ENCODE results near the gene KLHL42.

Gene KLHL42

GRCh38 chr12:27779416-27779919 is 565 bp upstream of the KLHL42 start:
- Histone ChIP-seq H3K4me1 (peaks cover 31% of the 10 kb centered on the region), H3K9me3 (peaks cover 5% of the 10 kb centered on the region; the same call in 1 of the 2 replicates), H3K4me3 (peak overlapping the region; percentile 79), H3K27ac (peak overlapping the region; percentile 95), H3K4me2 (peak overlapping the region; percentile 94), H3K36me3 (peaks cover 15% of the 10 kb centered on the region), H4K20me1 (no peaks in the 10 kb centered on the region), H3K27me3 (no peaks in the 10 kb centered on the region), H3K9ac (peak overlapping the region; percentile 93)
- TF ChIP-seq Cebpa-rat (IDR thresholded peaks at IDR 0.05) = no peak

GRCh38 chr12:27780612-27781408 is 777 bp downstream of the KLHL42 start:
- H3K9ac ChIP-seq = peak overlapping the region; percentile 93
- H3K4me2 ChIP-seq = peak overlapping the region; percentile 94
- H3K27ac ChIP-seq = peak overlapping the region; percentile 95
- H3K4me1 ChIP-seq = peaks cover 31% of the 10 kb centered on the region
- H3K4me3 ChIP-seq = peak overlapping the region; percentile 79
- no peaks in the 10 kb centered on the region for H3K27me3 ChIP-seq
- peaks cover 26% of the 10 kb centered on the region for H3K36me3 ChIP-seq
- no peak for TF ChIP-seq Cebpa-rat (IDR thresholded peaks at IDR 0.05)
- H4K20me1 ChIP-seq = no peaks in the 10 kb centered on the region
- H3K9me3 ChIP-seq = peaks cover 5% of the 10 kb centered on the region; the same call in 1 of the 2 replicates

GRCh38 chr12:27781680-27782079 is 1.6 kb downstream of the KLHL42 start:
- H3K27ac ChIP-seq = no peak overlapping the region
- peak overlapping the region; percentile 79 for H3K4me3 ChIP-seq
- TF ChIP-seq Cebpa-rat (IDR thresholded peaks at IDR 0.05) = no peak
- peak overlapping the region; percentile 94 for H3K4me2 ChIP-seq
- H3K4me1 ChIP-seq = peaks cover 31% of the 10 kb centered on the region
- H3K27me3 ChIP-seq = no peaks in the 10 kb centered on the region
- H3K9ac ChIP-seq = no peak overlapping the region
- peaks cover 26% of the 10 kb centered on the region for H3K36me3 ChIP-seq
- H4K20me1 ChIP-seq = no peaks in the 10 kb centered on the region
- H3K9me3 ChIP-seq = peaks cover 5% of the 10 kb centered on the region; the same call in 1 of the 2 replicates

- Histone ChIP-seq H3K4me2 (peak overlapping the region; percentile 94), H4K20me1 (peaks cover 1% of the 10 kb centered on the region; the same call in 1 of the 2 replicates), H3K4me1 (peaks cover 31% of the 10 kb centered on the region), H3K9ac (no peak overlapping the region), H3K4me3 (no peak overlapping the region), H3K27me3 (no peaks in the 10 kb centered on the region), H3K36me3 (peaks cover 33% of the 10 kb centered on the region), H3K9me3 (peaks cover 5% of the 10 kb centered on the region; the same call in 1 of the 2 replicates), H3K27ac (no peak overlapping the region)
- TF ChIP-seq Cebpa-rat (IDR thresholded peaks at IDR 0.05) = no peak
These were observed 2.4 kb downstream of the KLHL42 start for GRCh38 chr12:27782481-27782880.

- H4K20me1 ChIP-seq = peaks cover 33% of the 10 kb centered on the region; the same call in 1 of the 2 replicates
- peaks cover 62% of the 10 kb centered on the region for H3K36me3 ChIP-seq
- peaks cover 17% of the 10 kb centered on the region for H3K4me1 ChIP-seq
- TF ChIP-seq Cebpa-rat (IDR thresholded peaks at IDR 0.05) = no peak
- H3K4me3 ChIP-seq = no peak overlapping the region
- no peak overlapping the region for H3K27ac ChIP-seq
- H3K9ac ChIP-seq = no peak overlapping the region
- no peak overlapping the region for H3K4me2 ChIP-seq
- no peaks in the 10 kb centered on the region for H3K27me3 ChIP-seq
- H3K9me3 ChIP-seq = peaks cover 5% of the 10 kb centered on the region; the same call in 1 of the 2 replicates
These were observed 6.0 kb downstream of the KLHL42 start for GRCh38 chr12:27785882-27786570.

GRCh38 chr12:27787559-27787958 is 7.5 kb downstream of the KLHL42 start:
- Histone ChIP-seq H3K27ac (no peak overlapping the region), H3K36me3 (peaks cover 71% of the 10 kb centered on the region), H3K9ac (no peak overlapping the region), H3K27me3 (no peaks in the 10 kb centered on the region), H3K4me2 (no peak overlapping the region), H3K4me3 (no peak overlapping the region), H3K4me1 (peaks cover 2% of the 10 kb centered on the region; the same call in 1 of the 2 replicates), H3K9me3 (peaks cover 5% of the 10 kb centered on the region; the same call in 1 of the 2 replicates), H4K20me1 (peaks cover 37% of the 10 kb centered on the region; the same call in 1 of the 2 replicates)
- no peak for TF ChIP-seq Cebpa-rat (IDR thresholded peaks at IDR 0.05)

- H3K4me3 ChIP-seq = no peak overlapping the region
- TF ChIP-seq Cebpa-rat (IDR thresholded peaks at IDR 0.05) = no peak
- H3K9me3 ChIP-seq = no peaks in the 10 kb centered on the region
- peaks cover 37% of the 10 kb centered on the region; the same call in 1 of the 2 replicates for H4K20me1 ChIP-seq
- peaks cover 82% of the 10 kb centered on the region for H3K36me3 ChIP-seq
- no peak overlapping the region for H3K9ac ChIP-seq
- H3K4me2 ChIP-seq = no peak overlapping the region
- H3K27ac ChIP-seq = no peak overlapping the region
- no peaks in the 10 kb centered on the region for H3K4me1 ChIP-seq
- no peaks in the 10 kb centered on the region for H3K27me3 ChIP-seq
These were observed 10.1 kb downstream of the KLHL42 start for GRCh38 chr12:27790179-27790578.

GRCh38 chr12:27794818-27795584 is 15.0 kb downstream of the KLHL42 start:
- Histone ChIP-seq H3K27me3 (no peaks in the 10 kb centered on the region), H3K36me3 (peaks cover 88% of the 10 kb centered on the region), H3K9me3 (no peaks in the 10 kb centered on the region), H3K9ac (no peak overlapping the region), H4K20me1 (peaks cover 14% of the 10 kb centered on the region; the same call in 1 of the 2 replicates), H3K4me3 (no peak overlapping the region), H3K4me2 (no peak overlapping the region), H3K27ac (no peak overlapping the region), H3K4me1 (no peaks in the 10 kb centered on the region)
- TF ChIP-seq Cebpa-rat (IDR thresholded peaks at IDR 0.05) = no peak

- Histone ChIP-seq H3K9me3 (no peaks in the 10 kb centered on the region), H3K27me3 (no peaks in the 10 kb centered on the region), H4K20me1 (0 out of 2 replicates have a peak, but pooled peaks cover 3% of the 10 kb centered on the region), H3K4me1 (no peaks in the 10 kb centered on the region), H3K4me2 (no peak overlapping the region), H3K27ac (no peak overlapping the region), H3K4me3 (no peak overlapping the region), H3K9ac (no peak overlapping the region), H3K36me3 (peaks cover 91% of the 10 kb centered on the region)
- TF ChIP-seq Cebpa-rat (IDR thresholded peaks at IDR 0.05) = no peak
These were observed 16.1 kb downstream of the KLHL42 start for GRCh38 chr12:27796128-27796527.
